CD4-positive, alpha-beta T cell treated with Interferon gamma for 1 hour (primary cell): ENCODE results near the gene CPM.

Source experiments
- DNase-seq: peaks from one replicate; pipeline ENCODE4 v3.0.0-alpha.2; 2020

The CPM gene

GRCh38 chr12:68932961-68933893 is at the start of gene CPM:
CPM (minus strand) TSS chr12:68933171; CDS start chr12:68932837, 334 bp downstream.
- peak; percentile 74 for DNase-seq

- DNase-seq, result no peak
Observed at GRCh38 chr12:68981516-68981915, 48.5 kb upstream of the CPM start.

- no peak for DNase-seq
Observed at GRCh38 chr12:68980476-68981212, 47.7 kb upstream of the CPM start.

- peak; percentile 41 for DNase-seq
Observed at GRCh38 chr12:68978678-68979077, 45.7 kb upstream of the CPM start.

- no peak for DNase-seq
Observed at GRCh38 chr12:68977909-68978610, 45.1 kb upstream of the CPM start.

GRCh38 chr12:68977335-68977734 is 44.4 kb upstream of the CPM start:
- DNase-seq, result no peak

GRCh38 chr12:68976395-68976841 is 43.4 kb upstream of the CPM start:
- DNase-seq, result no peak

- no peak for DNase-seq
Observed at GRCh38 chr12:68975811-68976210, 42.8 kb upstream of the CPM start.

- no peak for DNase-seq
Observed at GRCh38 chr12:68972595-68972994, 39.6 kb upstream of the CPM start.

- no peak for DNase-seq
Observed at GRCh38 chr12:68971404-68971803, 38.4 kb upstream of the CPM start.

- no peak for DNase-seq
Observed at GRCh38 chr12:68970951-68971350, 38.0 kb upstream of the CPM start.

GRCh38 chr12:68970306-68970705 is 37.3 kb upstream of the CPM start:
- no peak for DNase-seq

GRCh38 chr12:68967046-68967445 is 34.1 kb upstream of the CPM start:
- DNase-seq, result no peak

GRCh38 chr12:68963856-68964745 is 31.1 kb upstream of the CPM start:
- DNase-seq, result no peak

- no peak for DNase-seq
Observed at GRCh38 chr12:68962877-68963855, 30.2 kb upstream of the CPM start.

GRCh38 chr12:68959891-68960464 is 27.0 kb upstream of the CPM start:
- DNase-seq, result no peak

GRCh38 chr12:68959143-68959858 is 26.3 kb upstream of the CPM start:
- DNase-seq, result no peak

- no peak for DNase-seq
Observed at GRCh38 chr12:68958322-68958721, 25.4 kb upstream of the CPM start.

- no peak for DNase-seq
Observed at GRCh38 chr12:68957273-68957672, 24.3 kb upstream of the CPM start.

GRCh38 chr12:68956466-68956865 is 23.5 kb upstream of the CPM start:
- DNase-seq, result no peak
